ENCODE results near the gene TCF7L2.
A peak's percentile ranks its signal among the peaks of the same experiment; 100 is the strongest.

TCF7L2 gene

GRCh38 chr10:113182154-113182553 lies 232.1 kb downstream of the TCF7L2 start:
- in situ Hi-C loops (cut with MboI; ENCODE audit: low sequenced_read_pairs, unreplicated experiment): no loop called here
- TF ChIP-seq CTCF (IDR thresholded peaks at IDR 0.05; ENCODE audit: borderline replicate concordance, control extremely low read depth, extremely low read depth, insufficient read depth, missing control alignments): no peak
- no peak for DNase-seq (ENCODE audit: low spot score)

GRCh38 chr10:113183573-113183972 lies 233.5 kb downstream of the TCF7L2 start:
- TF ChIP-seq CTCF (IDR thresholded peaks at IDR 0.05; ENCODE audit: borderline replicate concordance, control extremely low read depth, extremely low read depth, insufficient read depth, missing control alignments): no peak
- no peak for DNase-seq (ENCODE audit: low spot score)
- in situ Hi-C loops (cut with MboI; ENCODE audit: low sequenced_read_pairs, unreplicated experiment): no loop called here

- no peak for TF ChIP-seq CTCF (IDR thresholded peaks at IDR 0.05; ENCODE audit: borderline replicate concordance, control extremely low read depth, extremely low read depth, insufficient read depth, missing control alignments)
- in situ Hi-C loops (cut with MboI; ENCODE audit: low sequenced_read_pairs, unreplicated experiment): no loop called here
- peak; percentile 2 for DNase-seq (ENCODE audit: low spot score)
These were observed 237.2 kb downstream of the TCF7L2 start for GRCh38 chr10:113187063-113187777.

GRCh38 chr10:113199459-113199858 lies 249.4 kb downstream of the TCF7L2 start:
- DNase-seq (ENCODE audit: low spot score): no peak
- TF ChIP-seq CTCF (IDR thresholded peaks at IDR 0.05; ENCODE audit: borderline replicate concordance, control extremely low read depth, extremely low read depth, insufficient read depth, missing control alignments): no peak
- in situ Hi-C loops (cut with MboI; ENCODE audit: low sequenced_read_pairs, unreplicated experiment): no loop called here

- in situ Hi-C loops (cut with MboI; ENCODE audit: low sequenced_read_pairs, unreplicated experiment): no loop called here
- TF ChIP-seq CTCF (IDR thresholded peaks at IDR 0.05; ENCODE audit: borderline replicate concordance, control extremely low read depth, extremely low read depth, insufficient read depth, missing control alignments): no peak
- DNase-seq (ENCODE audit: low spot score): no peak
These were observed 252.0 kb downstream of the TCF7L2 start for GRCh38 chr10:113202011-113202410.

- in situ Hi-C loops (cut with MboI; ENCODE audit: low sequenced_read_pairs, unreplicated experiment): no loop called here
- TF ChIP-seq CTCF (IDR thresholded peaks at IDR 0.05; ENCODE audit: borderline replicate concordance, control extremely low read depth, extremely low read depth, insufficient read depth, missing control alignments): no peak
- DNase-seq (ENCODE audit: low spot score): no peak
These were observed 257.9 kb downstream of the TCF7L2 start for GRCh38 chr10:113207924-113208323.

Measured in GM13976 (cell line).